OCI-LY7 (cell line): ENCODE measurements around the gene GCNT2. TPM values are rescaled to one million over a fixed set of nuclear protein-coding genes. Genes with fewer than 3 reads are reported as not detected.

Source experiments
- BruUV-seq: library from RNA; stranded (reverse); fragments of 400-500 nt; replicated peaks from 2 replicates; lab custom pipeline; 2021; lab: Mats Ljungman, UMichigan
- CTCF ChIA-PET: fragments of 300-600 bp; sonication (Branson Sonifier 250); formaldehyde crosslinking; loops from one replicate; lab custom pipeline; 2022; ENCODE audit warnings: antibody characterized with exemption; ENCODE audit not compliant: unreplicated experiment; lab: Charles Lee
- POLR2A ChIA-PET: fragments of 300-600 bp; sonication (Branson Sonifier 250); formaldehyde crosslinking; loops from one replicate; lab custom pipeline; 2022; ENCODE audit warnings: antibody characterized with exemption; lab: Charles Lee
- DNase-seq: peaks from one replicate; pipeline ENCODE4 v3.0.0-alpha.2; 2015; ENCODE audit warnings: low spot score
- H2AFZ ChIP-seq: fragments of 200-600 bp; sonication (generic), shearing (Covaris generic); 2 replicates; pipeline ENCODE4 v1.6.1; 2014; ENCODE audit warnings: mild to moderate bottlenecking, antibody characterized with exemption, low read length, moderate library complexity
- H3K27ac ChIP-seq: fragments of 200-600 bp; sonication (generic); 2 replicates; pipeline ENCODE4 v1.5.1; 2014; ENCODE audit warnings: mixed run types, low read depth, mild to moderate bottlenecking, moderate library complexity, low read length, inconsistent platforms; ENCODE audit not compliant: poor library complexity, severe bottlenecking
- H3K36me3 ChIP-seq: fragments of 200-600 bp; sonication (generic); 2 replicates; pipeline ENCODE4 v1.6.1; 2014; ENCODE audit warnings: mild to moderate bottlenecking, antibody characterized with exemption, low read length, moderate library complexity, mixed read lengths; ENCODE audit not compliant: insufficient read depth
- H3K4me1 ChIP-seq: fragments of 200-600 bp; sonication (generic); 2 replicates; pipeline ENCODE4 v1.5.1; 2014; ENCODE audit warnings: mild to moderate bottlenecking, low read length; ENCODE audit not compliant: insufficient read depth, poor library complexity, severe bottlenecking
- H3K4me2 ChIP-seq: fragments of 200-600 bp; sonication (generic); 2 replicates; pipeline ENCODE4 v1.6.1; 2014; ENCODE audit warnings: mild to moderate bottlenecking, low read length
- H3K4me3 ChIP-seq: fragments of 200-600 bp; sonication (generic); 2 replicates; pipeline ENCODE4 v1.5.1; 2014; ENCODE audit warnings: mild to moderate bottlenecking, low read depth, low read length; ENCODE audit not compliant: poor library complexity, severe bottlenecking
- H3K79me2 ChIP-seq: fragments of 200-600 bp; sonication (generic); 2 replicates; pipeline ENCODE4 v1.6.1; 2016; ENCODE audit warnings: low read depth, mild to moderate bottlenecking, low read length, moderate library complexity, mixed read lengths; ENCODE audit not compliant: insufficient read depth
- H3K9me2 ChIP-seq: fragments of 200-600 bp; sonication (generic); 2 replicates; pipeline ENCODE4 v1.6.1; 2016; ENCODE audit warnings: mild to moderate bottlenecking, low read length, mixed read lengths; ENCODE audit not compliant: insufficient read depth
- H3K9me3 ChIP-seq: fragments of 200-600 bp; sonication (generic); 2 replicates; pipeline ENCODE4 v1.6.1; 2014; ENCODE audit warnings: mild to moderate bottlenecking, mixed run types, low read length, mixed read lengths
- H4K20me1 ChIP-seq: fragments of 200-600 bp; sonication (generic); 2 replicates; pipeline ENCODE4 v1.6.1; 2014; ENCODE audit warnings: mild to moderate bottlenecking, antibody characterized with exemption, low read length, moderate library complexity, mixed read lengths; ENCODE audit not compliant: insufficient read depth
- EZH2phosphoT487 ChIP-seq: fragments of 200-600 bp; sonication (generic); IDR thresholded peaks from 2 replicates; pipeline ENCODE4 v1.6.1; 2018; ENCODE audit warnings: low read depth, borderline replicate concordance, mild to moderate bottlenecking, mixed run types, antibody characterized with exemption, low read length, moderate library complexity, mixed read lengths
- intact Hi-C: fragments of 100-400 bp; cut with micrococcal nuclease; formaldehyde crosslinking; loops from one replicate; pipeline ENCODE4 v1.10.0; 2022; ENCODE audit not compliant: unreplicated experiment
- total RNA-seq, 2 experiments: library from RNA; depleted of rRNA in 1 of 2; stranded (reverse); fragments of >200 nt in 1 of 2; shearing (Covaris generic) in 1 of 2; gene quantifications; 2 replicates each; pipeline ENCODE4 v1.2.3, GENCODE V29; 2014 to 2022
- TF ChIP-seq, protein P1 (sequence below): fragments of 200-600 bp; sonication (generic); conservative IDR thresholded peaks from 2 replicates; pipeline ENCODE4 v1.5.1; 2014; ENCODE audit warnings: mild to moderate bottlenecking, antibody characterized with exemption, low read length, moderate library complexity, mixed read lengths

GCNT2 gene
- total RNA-seq, 2 experiments from 2014 or later: 17.4 to 25.2 TPM

DNA sequence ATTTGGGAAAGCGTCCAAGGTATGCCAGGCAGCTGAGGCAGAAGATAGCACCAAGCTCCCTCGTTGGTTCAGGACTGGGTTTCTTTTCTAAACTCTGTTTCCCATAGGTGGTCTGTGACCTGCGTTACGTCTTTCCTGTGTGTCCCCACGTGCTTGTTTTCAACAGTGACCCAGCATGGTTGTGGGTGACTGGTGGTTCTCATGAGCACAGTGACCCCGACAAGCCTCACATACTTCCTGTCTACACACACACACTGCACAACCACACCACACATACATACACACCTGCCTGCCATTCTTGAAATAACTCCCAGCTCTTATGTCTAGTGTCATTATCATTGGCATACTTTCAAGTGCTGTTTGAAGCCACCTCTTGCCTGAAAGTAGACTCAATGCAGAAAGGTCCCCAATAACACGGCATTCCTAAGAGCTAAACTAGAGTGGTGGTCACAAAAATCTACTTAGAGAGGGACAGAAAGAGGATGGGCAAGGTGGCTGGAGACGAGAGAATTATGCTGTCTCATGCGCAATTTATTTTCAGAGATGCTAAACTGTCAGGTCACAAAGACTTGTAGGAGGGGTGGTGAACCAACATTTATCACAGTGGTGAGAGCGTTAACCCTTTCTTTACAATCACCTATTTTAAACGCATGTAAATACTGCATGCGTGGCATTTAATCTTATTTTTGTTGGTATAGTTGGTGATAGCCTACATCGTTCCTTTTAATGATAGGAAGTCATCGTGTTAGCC, 66.7 kb downstream of the GCNT2 start:
- Histone ChIP-seq H3K4me1 (no peaks in the 10 kb centered on the region), H4K20me1 (no peaks in the 10 kb centered on the region), H3K9me2 (no peaks in the 10 kb centered on the region), H3K4me3 (no peak overlapping the region), H3K79me2 (peaks cover 6% of the 10 kb centered on the region; the same call in 1 of the 2 replicates), H3K36me3 (no peaks in the 10 kb centered on the region), H3K27ac (no peak overlapping the region), H3K9me3 (no peaks in the 10 kb centered on the region), H2AFZ (no peak overlapping the region), H3K4me2 (no peak overlapping the region)
- no peak for TF ChIP-seq EZH2phosphoT487
- intact Hi-C loops: no loop called here
- ChIA-PET CTCF (no interaction called here), POLR2A (interaction anchor here (1.0 kb wide), 2 partner anchors 60 to 77 kb away, joined by 3 read pairs; no protein-coding TSS in a partner anchor)
- DNase-seq: no peak
- BruUV-seq: no TSS peak

DNA sequence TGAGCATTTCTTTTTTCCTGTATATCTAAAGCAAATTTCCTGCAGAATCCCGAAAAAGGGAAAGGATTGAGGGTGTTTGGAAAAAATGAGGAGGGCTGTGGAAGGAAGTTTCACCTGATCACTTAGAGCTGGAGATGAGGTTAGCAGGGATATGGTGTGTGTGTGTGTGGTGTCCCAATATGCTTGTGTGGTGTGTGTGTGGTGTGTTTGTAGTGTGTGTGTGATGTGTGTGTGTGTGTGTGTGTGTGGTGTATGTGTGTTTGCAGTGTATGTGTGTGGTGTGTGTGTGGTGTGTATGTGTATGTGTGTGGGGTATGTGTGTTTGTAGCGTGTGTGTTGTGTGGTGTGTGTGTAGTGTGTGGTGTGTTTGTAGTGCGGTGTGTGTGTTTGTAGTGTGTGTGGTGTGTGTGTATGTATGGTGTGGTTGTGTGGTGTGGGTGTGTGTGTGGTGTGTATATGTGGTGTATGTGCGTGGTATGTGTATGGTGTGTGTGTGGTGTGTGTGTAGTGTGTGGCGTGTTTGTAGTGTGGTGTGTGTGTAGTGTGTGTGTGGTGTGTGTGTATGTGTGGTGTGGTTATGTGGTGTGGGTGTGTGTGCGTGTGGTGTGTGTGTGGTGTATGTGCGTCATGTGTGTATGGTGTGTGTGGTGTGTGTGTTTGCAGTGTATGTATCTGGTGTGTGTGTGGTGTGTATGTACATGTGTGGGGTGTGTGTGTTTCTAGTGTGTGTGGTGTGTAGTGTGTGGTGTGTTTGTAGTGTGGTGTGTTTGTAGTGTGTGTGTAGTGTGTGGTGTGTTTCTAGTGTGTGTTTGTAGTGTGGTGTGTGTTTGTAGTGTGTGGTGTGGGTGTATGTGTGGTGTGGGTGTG, 67.6 kb downstream of the GCNT2 start:
- Histone ChIP-seq H3K27ac (no peak overlapping the region), H3K4me3 (no peak overlapping the region), H3K4me1 (peaks cover 3% of the 10 kb centered on the region), H3K36me3 (no peaks in the 10 kb centered on the region), H4K20me1 (no peaks in the 10 kb centered on the region), H3K4me2 (no peak overlapping the region), H3K79me2 (peaks cover 6% of the 10 kb centered on the region; the same call in 1 of the 2 replicates), H2AFZ (no peak overlapping the region), H3K9me2 (no peaks in the 10 kb centered on the region), H3K9me3 (no peaks in the 10 kb centered on the region)
- intact Hi-C loops: no loop called here
- TF ChIP-seq, protein P1, sequence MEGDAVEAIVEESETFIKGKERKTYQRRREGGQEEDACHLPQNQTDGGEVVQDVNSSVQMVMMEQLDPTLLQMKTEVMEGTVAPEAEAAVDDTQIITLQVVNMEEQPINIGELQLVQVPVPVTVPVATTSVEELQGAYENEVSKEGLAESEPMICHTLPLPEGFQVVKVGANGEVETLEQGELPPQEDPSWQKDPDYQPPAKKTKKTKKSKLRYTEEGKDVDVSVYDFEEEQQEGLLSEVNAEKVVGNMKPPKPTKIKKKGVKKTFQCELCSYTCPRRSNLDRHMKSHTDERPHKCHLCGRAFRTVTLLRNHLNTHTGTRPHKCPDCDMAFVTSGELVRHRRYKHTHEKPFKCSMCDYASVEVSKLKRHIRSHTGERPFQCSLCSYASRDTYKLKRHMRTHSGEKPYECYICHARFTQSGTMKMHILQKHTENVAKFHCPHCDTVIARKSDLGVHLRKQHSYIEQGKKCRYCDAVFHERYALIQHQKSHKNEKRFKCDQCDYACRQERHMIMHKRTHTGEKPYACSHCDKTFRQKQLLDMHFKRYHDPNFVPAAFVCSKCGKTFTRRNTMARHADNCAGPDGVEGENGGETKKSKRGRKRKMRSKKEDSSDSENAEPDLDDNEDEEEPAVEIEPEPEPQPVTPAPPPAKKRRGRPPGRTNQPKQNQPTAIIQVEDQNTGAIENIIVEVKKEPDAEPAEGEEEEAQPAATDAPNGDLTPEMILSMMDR: no peak
- no peak for TF ChIP-seq EZH2phosphoT487
- no peak for DNase-seq
- ChIA-PET POLR2A (interaction anchor here (0.6 to 1.0 kb wide), 2 partner anchors 11 to 78 kb away, joined by 3 to 4 read pairs; no protein-coding TSS in a partner anchor), CTCF (no interaction called here)
- no TSS peak for BruUV-seq

DNA sequence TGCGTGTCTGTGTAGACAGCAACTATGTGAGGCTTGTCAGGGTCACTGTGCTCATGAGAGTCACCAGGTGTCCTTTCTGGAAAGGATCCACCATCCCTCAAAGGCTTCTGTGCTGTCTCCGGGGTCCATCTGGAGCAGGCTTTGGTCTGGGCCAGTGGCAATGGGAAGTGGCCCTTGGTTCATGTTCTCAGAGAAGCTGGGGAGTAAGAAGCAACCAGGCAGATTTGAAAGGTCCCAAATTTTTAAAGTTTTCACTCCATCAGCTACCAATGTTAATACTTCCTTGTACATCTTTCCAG, 68.2 kb downstream of the GCNT2 start:
- POLR2A ChIA-PET: interaction anchor here (0.6 to 0.9 kb wide), 2 partner anchors 11 to 66 kb away, joined by 4 read pairs; no protein-coding TSS in a partner anchor
- DNase-seq: no peak
- CTCF ChIA-PET: no interaction called here
- H2AFZ ChIP-seq: no peak overlapping the region
- no peaks in the 10 kb centered on the region for H3K9me3 ChIP-seq
- no peak overlapping the region for H3K4me2 ChIP-seq
- H3K4me3 ChIP-seq: no peak overlapping the region
- H4K20me1 ChIP-seq: no peaks in the 10 kb centered on the region
- intact Hi-C loops: no loop called here
- H3K27ac ChIP-seq: no peak overlapping the region
- H3K4me1 ChIP-seq: peaks cover 8% of the 10 kb centered on the region
- no peaks in the 10 kb centered on the region for H3K36me3 ChIP-seq
- TF ChIP-seq, protein P1: no peak
- BruUV-seq: no TSS peak
- no peaks in the 10 kb centered on the region for H3K9me2 ChIP-seq
- peaks cover 6% of the 10 kb centered on the region; the same call in 1 of the 2 replicates for H3K79me2 ChIP-seq
